ENCODE measurements around the gene CEP97. TPM values are rescaled to one million over a fixed set of nuclear protein-coding genes. Genes with fewer than 3 reads are reported as not detected.
"Not testable (repeated sequence)": the region's sequence is repeated elsewhere in the genome, so short reads cannot be mapped to it uniquely, and the experiment has no call there.

CEP97 gene
- total RNA-seq, 1 donor from 2014 or later = 6.2 TPM

GRCh38 chr3:101695779-101696372 lies 28.5 kb upstream of the CEP97 start:
- DNase-seq = no peak
- intact Hi-C loops (cut with DNase I) = no loop called here
- no peak for ATAC-seq (ENCODE audit: poor library complexity)

GRCh38 chr3:101701696-101702634 lies 22.4 kb upstream of the CEP97 start:
- intact Hi-C loops (cut with DNase I) = no loop called here
- ATAC-seq (ENCODE audit: poor library complexity) (no peak), DNase-seq (no peak)

- intact Hi-C loops (cut with DNase I) = no loop called here
- ATAC-seq (ENCODE audit: poor library complexity) (no peak), DNase-seq (no peak)
Measured at GRCh38 chr3:101702726-101703125, 21.7 kb upstream of the CEP97 start.

GRCh38 chr3:101703169-101703568 lies 21.2 kb upstream of the CEP97 start:
- ATAC-seq (ENCODE audit: poor library complexity) (no peak), DNase-seq (no peak)
- intact Hi-C loops (cut with DNase I) = no loop called here

- DNase-seq; ATAC-seq (ENCODE audit: poor library complexity); intact Hi-C loops (cut with DNase I): not testable (repeated sequence)
Measured at GRCh38 chr3:101704639-101705038, 19.8 kb upstream of the CEP97 start.

GRCh38 chr3:101709126-101709525 lies 15.3 kb upstream of the CEP97 start:
- no peak for DNase-seq
- no peak for ATAC-seq (ENCODE audit: poor library complexity)
- intact Hi-C loops (cut with DNase I) = no loop called here

- intact Hi-C loops (cut with DNase I) = no loop called here
- ATAC-seq (ENCODE audit: poor library complexity) = no peak
- DNase-seq = no peak
Measured at GRCh38 chr3:101718455-101718854, 6.0 kb upstream of the CEP97 start.

- ATAC-seq (ENCODE audit: poor library complexity) (no peak), DNase-seq (no peak)
- intact Hi-C loops (cut with DNase I) = loop anchor here (5.0 kb wide), 1 partner anchor 58 kb away; the partner anchor contains the start of gene NXPE3
Measured at GRCh38 chr3:101719604-101720185, 4.7 kb upstream of the CEP97 start.

GRCh38 chr3:101720851-101721840 lies 3.3 kb upstream of the CEP97 start:
- ATAC-seq (ENCODE audit: poor library complexity) (no peak), DNase-seq (no peak)
- intact Hi-C loops (cut with DNase I) = loop anchor here (5.0 kb wide), 1 partner anchor 56 kb away; the partner anchor contains the start of gene NXPE3

GRCh38 chr3:101722394-101723173 lies 1.8 kb upstream of the CEP97 start:
- DNase-seq = no peak
- intact Hi-C loops (cut with DNase I) = loop anchor here (5.0 kb wide), 1 partner anchor 55 kb away; the partner anchor contains the start of gene NXPE3
- ATAC-seq (ENCODE audit: poor library complexity) = no peak

GRCh38 chr3:101725194-101725889 lies 928 bp downstream of the CEP97 start:
- peak; percentile 61 for DNase-seq
- intact Hi-C loops (cut with DNase I) = no loop called here
- peak; percentile 27 for ATAC-seq (ENCODE audit: poor library complexity)

- intact Hi-C loops (cut with DNase I) = no loop called here
- no peak for ATAC-seq (ENCODE audit: poor library complexity)
Measured at GRCh38 chr3:101725890-101726275, 1.5 kb downstream of the CEP97 start.

GRCh38 chr3:101729586-101729985 lies 5.2 kb downstream of the CEP97 start:
- ATAC-seq (ENCODE audit: poor library complexity) = no peak
- intact Hi-C loops (cut with DNase I) = no loop called here
- no peak for DNase-seq

More at GRCh38 chr3:101725890-101726275, 1.5 kb downstream of the CEP97 start:
- no peak for DNase-seq

- intact Hi-C loops (cut with DNase I) = no loop called here
- DNase-seq (no peak), ATAC-seq (ENCODE audit: poor library complexity) (no peak)
Measured at GRCh38 chr3:101730839-101731238, 6.4 kb downstream of the CEP97 start.

- ATAC-seq (ENCODE audit: poor library complexity) = no peak
- intact Hi-C loops (cut with DNase I) = no loop called here
- DNase-seq = no peak
Measured at GRCh38 chr3:101732240-101732641, 7.8 kb downstream of the CEP97 start.

- intact Hi-C loops (cut with DNase I) = no loop called here
- no peak for ATAC-seq (ENCODE audit: poor library complexity)
- no peak for DNase-seq
Measured at GRCh38 chr3:101735833-101736232, 11.4 kb downstream of the CEP97 start.

- ATAC-seq (ENCODE audit: poor library complexity); intact Hi-C loops (cut with DNase I): not testable (repeated sequence)
Measured at GRCh38 chr3:101741914-101742313, 17.5 kb downstream of the CEP97 start.

More at GRCh38 chr3:101741914-101742313, 17.5 kb downstream of the CEP97 start:
- DNase-seq = not testable (repeated sequence)
